Measurements from ENCODE around the gene IL12RB2.

The IL12RB2 gene

GRCh38 chr1:67264899-67265298, 42.8 kb upstream of the IL12RB2 start:
- whole genome bisulfite sequencing = 22% methylated on average over 3 of the region's 3 CpGs
- Histone ChIP-seq H2BK12ac (ENCODE audit: low read length in 2 of 2) (no peak overlapping the region), H2AFZ (ENCODE audit: low read depth, low read length) (no peak overlapping the region), H3K27me3 (ENCODE audit: control insufficient read depth in 1 of 2, insufficient read depth in 1 of 2, low read length in 2 of 2) (no peaks in the 10 kb centered on the region), H2BK5ac (ENCODE audit: low read depth, low read length, poor library complexity, severe bottlenecking) (no peak overlapping the region), H3K27ac (ENCODE audit: low read length, poor library complexity, severe bottlenecking) (no peak overlapping the region), H4K8ac (ENCODE audit: low read length) (no peak overlapping the region), H3K14ac (ENCODE audit: low read length in 2 of 2) (no peak overlapping the region), H2AK5ac (ENCODE audit: low read length, severe bottlenecking) (no peak overlapping the region), H3K4me1 (ENCODE audit: control insufficient read depth, insufficient read depth, low read depth, low read length) (no peaks in the 10 kb centered on the region), H3K4ac (ENCODE audit: low read depth in 1 of 2, low read length in 2 of 2) (no peak overlapping the region), H3K9ac (ENCODE audit: low read length) (no peak overlapping the region), H2BK120ac (ENCODE audit: low read depth, low read length) (no peak overlapping the region), H3K4me2 (ENCODE audit: low read length, poor library complexity, severe bottlenecking) (no peak overlapping the region), H3K36me3 (ENCODE audit: control insufficient read depth in 1 of 2, insufficient read depth in 2 of 2, low read depth in 1 of 2, low read length in 2 of 2) (no peaks in the 10 kb centered on the region), H3K23ac (ENCODE audit: low read length in 2 of 2) (no peak overlapping the region), H3K9me3 (ENCODE audit: control insufficient read depth, low read length) (no peaks in the 10 kb centered on the region), H4K91ac (ENCODE audit: low read length) (no peak overlapping the region), H2BK15ac (ENCODE audit: low read depth, poor library complexity, severe bottlenecking) (no peak overlapping the region), H3K79me1 (replicated peaks; ENCODE audit: low read length, poor library complexity, severe bottlenecking) (no peaks in the 10 kb centered on the region), H3K18ac (ENCODE audit: low read depth in 1 of 2, low read length in 2 of 2) (no peak overlapping the region), H3K4me3 (ENCODE audit: insufficient read depth in 1 of 2, low read depth in 1 of 2, low read length in 2 of 2) (no peak overlapping the region)
- no peak for DNase-seq

GRCh38 chr1:67269061-67269460, 38.6 kb upstream of the IL12RB2 start:
- no peaks in the 10 kb centered on the region for H3K4me1 ChIP-seq (ENCODE audit: control insufficient read depth, insufficient read depth, low read depth, low read length)
- no peak overlapping the region for H3K9ac ChIP-seq (ENCODE audit: low read length)
- H2AFZ ChIP-seq (ENCODE audit: low read depth, low read length) = no peak overlapping the region
- H3K36me3 ChIP-seq (ENCODE audit: control insufficient read depth in 1 of 2, insufficient read depth in 2 of 2, low read depth in 1 of 2, low read length in 2 of 2) = no peaks in the 10 kb centered on the region
- H2BK15ac ChIP-seq (ENCODE audit: low read depth, poor library complexity, severe bottlenecking) = no peak overlapping the region
- H3K23ac ChIP-seq (ENCODE audit: low read length in 2 of 2) = no peak overlapping the region
- no peaks in the 10 kb centered on the region for H3K27me3 ChIP-seq (ENCODE audit: control insufficient read depth in 1 of 2, insufficient read depth in 1 of 2, low read length in 2 of 2)
- no peak overlapping the region for H3K4me2 ChIP-seq (ENCODE audit: low read length, poor library complexity, severe bottlenecking)
- H3K27ac ChIP-seq (ENCODE audit: low read length, poor library complexity, severe bottlenecking) = no peak overlapping the region
- no peak overlapping the region for H3K14ac ChIP-seq (ENCODE audit: low read length in 2 of 2)
- H3K79me1 ChIP-seq (replicated peaks; ENCODE audit: low read length, poor library complexity, severe bottlenecking) = no peaks in the 10 kb centered on the region
- no peak overlapping the region for H2AK5ac ChIP-seq (ENCODE audit: low read length, severe bottlenecking)
- H2BK120ac ChIP-seq (ENCODE audit: low read depth, low read length) = no peak overlapping the region
- WGBS = 67% methylated on average over 1 of the region's 3 CpGs
- no peak for DNase-seq
- H3K18ac ChIP-seq (ENCODE audit: low read depth in 1 of 2, low read length in 2 of 2) = no peak overlapping the region
- H4K8ac ChIP-seq (ENCODE audit: low read length) = no peak overlapping the region
- H3K9me3 ChIP-seq (ENCODE audit: control insufficient read depth, low read length) = peaks cover 14% of the 10 kb centered on the region
- H4K91ac ChIP-seq (ENCODE audit: low read length) = no peak overlapping the region
- H2BK12ac ChIP-seq (ENCODE audit: low read length in 2 of 2) = no peak overlapping the region
- no peak overlapping the region for H3K4me3 ChIP-seq (ENCODE audit: insufficient read depth in 1 of 2, low read depth in 1 of 2, low read length in 2 of 2)
- no peak overlapping the region for H2BK5ac ChIP-seq (ENCODE audit: low read depth, low read length, poor library complexity, severe bottlenecking)
- H3K4ac ChIP-seq (ENCODE audit: low read depth in 1 of 2, low read length in 2 of 2) = no peak overlapping the region

GRCh38 chr1:67270541-67270940, 37.1 kb upstream of the IL12RB2 start:
- no peak overlapping the region for H2BK120ac ChIP-seq (ENCODE audit: low read depth, low read length)
- H3K27me3 ChIP-seq (ENCODE audit: control insufficient read depth in 1 of 2, insufficient read depth in 1 of 2, low read length in 2 of 2) = no peaks in the 10 kb centered on the region
- WGBS = 92% methylated on average over 3 of the region's 3 CpGs
- H3K14ac ChIP-seq (ENCODE audit: low read length in 2 of 2) = no peak overlapping the region
- H3K79me1 ChIP-seq (replicated peaks; ENCODE audit: low read length, poor library complexity, severe bottlenecking) = no peaks in the 10 kb centered on the region
- no peak overlapping the region for H3K9ac ChIP-seq (ENCODE audit: low read length)
- H2BK15ac ChIP-seq (ENCODE audit: low read depth, poor library complexity, severe bottlenecking) = no peak overlapping the region
- no peak overlapping the region for H4K8ac ChIP-seq (ENCODE audit: low read length)
- H3K36me3 ChIP-seq (ENCODE audit: control insufficient read depth in 1 of 2, insufficient read depth in 2 of 2, low read depth in 1 of 2, low read length in 2 of 2) = no peaks in the 10 kb centered on the region
- H3K23ac ChIP-seq (ENCODE audit: low read length in 2 of 2) = no peak overlapping the region
- no peak overlapping the region for H3K18ac ChIP-seq (ENCODE audit: low read depth in 1 of 2, low read length in 2 of 2)
- H3K4me3 ChIP-seq (ENCODE audit: insufficient read depth in 1 of 2, low read depth in 1 of 2, low read length in 2 of 2) = no peak overlapping the region
- no peak overlapping the region for H2BK12ac ChIP-seq (ENCODE audit: low read length in 2 of 2)
- no peak for DNase-seq
- H3K4me1 ChIP-seq (ENCODE audit: control insufficient read depth, insufficient read depth, low read depth, low read length) = no peaks in the 10 kb centered on the region
- H3K4me2 ChIP-seq (ENCODE audit: low read length, poor library complexity, severe bottlenecking) = no peak overlapping the region
- H2BK5ac ChIP-seq (ENCODE audit: low read depth, low read length, poor library complexity, severe bottlenecking) = no peak overlapping the region
- no peak overlapping the region for H2AFZ ChIP-seq (ENCODE audit: low read depth, low read length)
- no peak overlapping the region for H4K91ac ChIP-seq (ENCODE audit: low read length)
- H3K9me3 ChIP-seq (ENCODE audit: control insufficient read depth, low read length) = peaks cover 18% of the 10 kb centered on the region
- H2AK5ac ChIP-seq (ENCODE audit: low read length, severe bottlenecking) = no peak overlapping the region
- no peak overlapping the region for H3K27ac ChIP-seq (ENCODE audit: low read length, poor library complexity, severe bottlenecking)
- no peak overlapping the region for H3K4ac ChIP-seq (ENCODE audit: low read depth in 1 of 2, low read length in 2 of 2)

DNA sequence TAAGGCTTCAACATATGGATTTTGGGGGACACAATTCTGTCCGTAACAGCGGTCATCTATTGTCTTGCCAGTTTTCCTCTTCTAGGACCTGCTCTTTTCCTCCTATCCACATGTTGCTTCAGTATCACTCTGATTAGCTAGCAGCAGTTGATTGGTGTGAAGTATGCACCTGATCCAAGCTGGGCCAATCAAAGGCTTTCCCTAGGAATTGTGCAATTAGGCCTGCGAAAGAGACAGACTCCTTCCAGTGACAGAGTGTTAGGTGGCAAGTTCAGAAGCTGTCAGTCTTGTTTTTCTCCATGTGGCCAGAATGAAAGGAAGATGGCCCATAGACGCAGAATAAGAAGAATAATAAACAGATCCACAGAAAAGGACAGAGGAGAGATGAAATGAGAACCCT, 34.1 kb upstream of the IL12RB2 start:
- no peak overlapping the region for H3K9ac ChIP-seq (ENCODE audit: low read length)
- H4K91ac ChIP-seq (ENCODE audit: low read length) = no peak overlapping the region
- H3K4me1 ChIP-seq (ENCODE audit: control insufficient read depth, insufficient read depth, low read depth, low read length) = no peaks in the 10 kb centered on the region
- no peak overlapping the region for H3K4ac ChIP-seq (ENCODE audit: low read depth in 1 of 2, low read length in 2 of 2)
- no peak overlapping the region for H2BK12ac ChIP-seq (ENCODE audit: low read length in 2 of 2)
- WGBS = 76% methylated on average over 3 of the region's 4 CpGs
- no peak for DNase-seq
- H3K18ac ChIP-seq (ENCODE audit: low read depth in 1 of 2, low read length in 2 of 2) = no peak overlapping the region
- H2BK5ac ChIP-seq (ENCODE audit: low read depth, low read length, poor library complexity, severe bottlenecking) = no peak overlapping the region
- no peak overlapping the region for H2BK120ac ChIP-seq (ENCODE audit: low read depth, low read length)
- no peak overlapping the region for H2AFZ ChIP-seq (ENCODE audit: low read depth, low read length)
- no peak overlapping the region for H3K27ac ChIP-seq (ENCODE audit: low read length, poor library complexity, severe bottlenecking)
- no peak overlapping the region for H3K4me3 ChIP-seq (ENCODE audit: insufficient read depth in 1 of 2, low read depth in 1 of 2, low read length in 2 of 2)
- no peak overlapping the region for H3K14ac ChIP-seq (ENCODE audit: low read length in 2 of 2)
- H3K79me1 ChIP-seq (replicated peaks; ENCODE audit: low read length, poor library complexity, severe bottlenecking) = no peaks in the 10 kb centered on the region
- no peaks in the 10 kb centered on the region for H3K27me3 ChIP-seq (ENCODE audit: control insufficient read depth in 1 of 2, insufficient read depth in 1 of 2, low read length in 2 of 2)
- peaks cover 18% of the 10 kb centered on the region for H3K9me3 ChIP-seq (ENCODE audit: control insufficient read depth, low read length)
- H3K23ac ChIP-seq (ENCODE audit: low read length in 2 of 2) = no peak overlapping the region
- no peaks in the 10 kb centered on the region for H3K36me3 ChIP-seq (ENCODE audit: control insufficient read depth in 1 of 2, insufficient read depth in 2 of 2, low read depth in 1 of 2, low read length in 2 of 2)
- no peak overlapping the region for H3K4me2 ChIP-seq (ENCODE audit: low read length, poor library complexity, severe bottlenecking)
- H2BK15ac ChIP-seq (ENCODE audit: low read depth, poor library complexity, severe bottlenecking) = no peak overlapping the region
- no peak overlapping the region for H4K8ac ChIP-seq (ENCODE audit: low read length)
- H2AK5ac ChIP-seq (ENCODE audit: low read length, severe bottlenecking) = no peak overlapping the region

Data from mesenchymal stem cell (in vitro differentiated cells and primary cell).